Measurements from ENCODE around the gene FHIT. TPM values are rescaled to one million over a fixed set of nuclear protein-coding genes. Genes with fewer than 3 reads are reported as not detected.

FHIT gene
- total RNA-seq, 4 donors from 2014 or later: 7.5 to 20.1 (median 13.5) TPM

GRCh38 chr3:60651799-60652198 is 599.5 kb downstream of the FHIT start:
- Histone ChIP-seq H3K9me3 (no peaks in the 10 kb centered on the region), H3K4me3 (no peak overlapping the region), H3K4me1 (no peaks in the 10 kb centered on the region), H3K27ac (no peak overlapping the region), H3K27me3 (no peaks in the 10 kb centered on the region), H3K36me3 (no peaks in the 10 kb centered on the region)
- intact Hi-C loops (cut with DNase I; ENCODE audit: low total_unique reads) (loop anchor here (10.0 kb wide), 1 partner anchor 1017 kb away; no protein-coding TSS in a partner anchor), in situ Hi-C loops (cut with MboI; ENCODE audit: low pct_ligation_motif_present in 1 of 4, low pct_unique_long_range_greater_than_20kb in 1 of 4, low sequenced_read_pairs in 3 of 4) (no loop called here)
- no peak for DNase-seq
- TF ChIP-seq POLR2AphosphoS5 (IDR thresholded peaks at IDR 0.05) (no peak), EP300 (IDR thresholded peaks at IDR 0.05; ENCODE audit: low read depth) (no peak), CTCF (IDR thresholded peaks at IDR 0.05) (no peak), POLR2A (IDR thresholded peaks at IDR 0.05) (no peak)
- 46 to 68% methylated on average over 3 of the region's 3 CpGs for WGBS, 2 donors (ENCODE audit: low coverage in 1 of 2)

- in situ Hi-C loops (cut with MboI; ENCODE audit: low pct_ligation_motif_present in 1 of 4, low pct_unique_long_range_greater_than_20kb in 1 of 4, low sequenced_read_pairs in 3 of 4) (no loop called here), intact Hi-C loops (cut with DNase I; ENCODE audit: low total_unique reads) (loop anchor here (10.0 kb wide), 1 partner anchor 1015 kb away; no protein-coding TSS in a partner anchor)
- H3K27me3 ChIP-seq: no peaks in the 10 kb centered on the region
- WGBS, 2 donors (ENCODE audit: low coverage in 1 of 2): 68 to 85% methylated on average over 2 of the region's 2 CpGs
- no peaks in the 10 kb centered on the region for H3K9me3 ChIP-seq
- no peak overlapping the region for H3K4me3 ChIP-seq
- DNase-seq: no peak
- H3K27ac ChIP-seq: no peak overlapping the region
- TF ChIP-seq POLR2A (IDR thresholded peaks at IDR 0.05) (no peak), POLR2AphosphoS5 (IDR thresholded peaks at IDR 0.05) (no peak), EP300 (IDR thresholded peaks at IDR 0.05; ENCODE audit: low read depth) (no peak), CTCF (IDR thresholded peaks at IDR 0.05) (no peak)
- no peaks in the 10 kb centered on the region for H3K36me3 ChIP-seq
- H3K4me1 ChIP-seq: no peaks in the 10 kb centered on the region
Measured at GRCh38 chr3:60650171-60650570, 601.1 kb downstream of the FHIT start.

- Histone ChIP-seq H3K4me1 (no peaks in the 10 kb centered on the region), H3K4me3 (no peak overlapping the region), H3K36me3 (no peaks in the 10 kb centered on the region), H3K9me3 (no peaks in the 10 kb centered on the region), H3K27me3 (no peaks in the 10 kb centered on the region), H3K27ac (no peak overlapping the region)
- DNase-seq: no peak
- in situ Hi-C loops (cut with MboI; ENCODE audit: low pct_ligation_motif_present in 1 of 4, low pct_unique_long_range_greater_than_20kb in 1 of 4, low sequenced_read_pairs in 3 of 4): no loop called here
- no peak for TF ChIP-seq POLR2AphosphoS5 (IDR thresholded peaks at IDR 0.05)
- TF ChIP-seq POLR2A (IDR thresholded peaks at IDR 0.05): no peak
- TF ChIP-seq EP300 (IDR thresholded peaks at IDR 0.05; ENCODE audit: low read depth): no peak
- TF ChIP-seq CTCF (IDR thresholded peaks at IDR 0.05): no peak
- intact Hi-C loops (cut with DNase I; ENCODE audit: low total_unique reads): no loop called here
- WGBS, 2 donors (ENCODE audit: low coverage in 1 of 2): 64 to 78% methylated on average over 2 of the region's 2 CpGs
Measured at GRCh38 chr3:60645801-60646200, 605.5 kb downstream of the FHIT start.

- no peak for DNase-seq
- WGBS, 2 donors (ENCODE audit: low coverage in 1 of 2): 91 to 93% methylated on average over 1 of the region's 1 CpG
- H3K27ac ChIP-seq: no peak overlapping the region
- in situ Hi-C loops (cut with MboI; ENCODE audit: low pct_ligation_motif_present in 1 of 4, low pct_unique_long_range_greater_than_20kb in 1 of 4, low sequenced_read_pairs in 3 of 4): no loop called here
- no peak for TF ChIP-seq POLR2A (IDR thresholded peaks at IDR 0.05)
- no peak for TF ChIP-seq POLR2AphosphoS5 (IDR thresholded peaks at IDR 0.05)
- no peak for TF ChIP-seq EP300 (IDR thresholded peaks at IDR 0.05; ENCODE audit: low read depth)
- no peak for TF ChIP-seq CTCF (IDR thresholded peaks at IDR 0.05)
- intact Hi-C loops (cut with DNase I; ENCODE audit: low total_unique reads): no loop called here
- no peaks in the 10 kb centered on the region for H3K9me3 ChIP-seq
- H3K27me3 ChIP-seq: no peaks in the 10 kb centered on the region
- H3K4me1 ChIP-seq: no peaks in the 10 kb centered on the region
- no peaks in the 10 kb centered on the region for H3K36me3 ChIP-seq
- no peak overlapping the region for H3K4me3 ChIP-seq
Measured at GRCh38 chr3:60643831-60644230, 607.4 kb downstream of the FHIT start.

All from transverse colon (tissue), 4 donors.